Mesenteric fat pad (tissue), 1 donor: Measurements from ENCODE around the gene SMAP2. TPM values are rescaled to one million over a fixed set of nuclear protein-coding genes. Genes with fewer than 3 reads are reported as not detected.

ENCODE experiments used
- total RNA-seq: library from RNA; stranded (reverse); fragmentation: NEBNext Ultra II Directional; extraction: Animal tissue kit (Norgen Biotek cat#: 25700); gene quantifications from one replicate; pipeline ENCODE4 v1.2.1, GENCODE V29; 2021
- donor health status: DM: yes; HTN: yes; CAD: no.

SMAP2 gene
- total RNA-seq, 1 donor from 2014 or later = 69.7 TPM

Other genes starting within 250 kb of the SMAP2 start
- gene RLF, start 212.3 kb upstream of the SMAP2 start, total RNA-seq = 13.1 TPM
- gene TMCO2, start 125.8 kb upstream of the SMAP2 start, total RNA-seq = not detected
- 41.3 TPM for gene ZMPSTE24, start 115.5 kb upstream of the SMAP2 start, total RNA-seq
- gene COL9A2, start 56.4 kb upstream of the SMAP2 start, total RNA-seq = 0.48 TPM
- 1.3 TPM for gene ZFP69B, start 76.7 kb downstream of the SMAP2 start, total RNA-seq
- gene ZFP69, start 103.6 kb downstream of the SMAP2 start, total RNA-seq = 3.0 TPM
- 6.3 TPM for gene EXO5, start 135.0 kb downstream of the SMAP2 start, total RNA-seq
- gene ZNF684, start 157.9 kb downstream of the SMAP2 start, total RNA-seq = 3.7 TPM